Keratinocyte (primary cell): ENCODE measurements around the gene CTIF. TPM values are rescaled to one million over a fixed set of nuclear protein-coding genes. Genes with fewer than 3 reads are reported as not detected.

ENCODE experiments used
- DNase-seq: peaks from one replicate; pipeline ENCODE4 v3.0.0-alpha.2; 2011; ENCODE audit warnings: low read depth, missing footprints, low spot score
- FAIRE-seq: peaks from 2 replicates; lab custom pipeline; 2011; peaks lifted over from hg19 to GRCh38; lab: Jason Lieb, UNC
- H2AFZ ChIP-seq: 2 replicates; pipeline ENCODE4 v1.6.0; 2012; ENCODE audit warnings: low read length, control low read depth, inconsistent platforms; ENCODE audit not compliant: control insufficient read depth
- H3K27ac ChIP-seq: 2 replicates; pipeline ENCODE4 v1.5.1; 2011; ENCODE audit warnings: low read length; ENCODE audit not compliant: control insufficient read depth, insufficient read depth
- H3K27me3 ChIP-seq: 3 replicates; pipeline ENCODE4 v1.6.0; 2011; ENCODE audit warnings: low read length; ENCODE audit not compliant: control insufficient read depth, insufficient read depth; ENCODE audit errors: extremely low read depth
- H3K36me3 ChIP-seq, 2 experiments: 2 replicates in 1 of 2; 3 replicates in 1 of 2; pipeline ENCODE4 v1.5.1; 2011; ENCODE audit warnings: low read length in 2 of 2, mild to moderate bottlenecking in 1 of 2; ENCODE audit not compliant: control insufficient read depth in 2 of 2, insufficient read depth in 2 of 2; ENCODE audit errors: extremely low read depth in 1 of 2
- H3K4me1 ChIP-seq: 3 replicates; pipeline ENCODE4 v1.5.1; 2011; ENCODE audit warnings: low read length; ENCODE audit not compliant: control insufficient read depth, insufficient read depth; ENCODE audit errors: extremely low read depth
- H3K4me2 ChIP-seq: 3 replicates; pipeline ENCODE4 v1.6.0; 2011; ENCODE audit warnings: low read depth, low read length; ENCODE audit not compliant: control insufficient read depth, insufficient read depth; ENCODE audit errors: extremely low read depth
- H3K4me3 ChIP-seq, 3 experiments: fragments of 200-600 bp in 1 of 3; sonication (generic) in 1 of 3; 2 replicates in 2 of 3; 3 replicates in 1 of 3; pipeline ENCODE4 v1.5.1; 2011 to 2016; ENCODE audit warnings: low read length in 3 of 3, mild to moderate bottlenecking in 3 of 3, control low read depth in 2 of 3, inconsistent platforms in 1 of 3, low read depth in 1 of 3, mixed read lengths in 1 of 3, mixed run types in 1 of 3, moderate library complexity in 1 of 3; ENCODE audit not compliant: control insufficient read depth in 2 of 3, insufficient read depth in 2 of 3; ENCODE audit errors: extremely low read depth in 1 of 3
- H3K79me2 ChIP-seq: 2 replicates; pipeline ENCODE4 v1.6.0; 2012; ENCODE audit warnings: low read length; ENCODE audit not compliant: control insufficient read depth, insufficient read depth
- H3K9ac ChIP-seq: 3 replicates; pipeline ENCODE4 v1.6.0; 2011; ENCODE audit warnings: low read length; ENCODE audit not compliant: control insufficient read depth, insufficient read depth; ENCODE audit errors: extremely low read depth
- H3K9me1 ChIP-seq: 3 replicates; pipeline ENCODE4 v1.6.0; 2011; ENCODE audit warnings: low read length; ENCODE audit not compliant: control insufficient read depth, insufficient read depth; ENCODE audit errors: extremely low read depth
- H3K9me3 ChIP-seq: 2 replicates; pipeline ENCODE4 v1.5.1; 2012; ENCODE audit warnings: low read depth, low read length; ENCODE audit not compliant: control insufficient read depth
- H4K20me1 ChIP-seq: 3 replicates; pipeline ENCODE4 v1.6.0; 2011; ENCODE audit warnings: low read length; ENCODE audit not compliant: control insufficient read depth, insufficient read depth; ENCODE audit errors: extremely low read depth
- CTCF ChIP-seq, 3 experiments: IDR thresholded peaks in 1 of 3; conservative IDR thresholded peaks in 1 of 3; optimal IDR thresholded peaks in 1 of 3; 2 replicates in 2 of 3; 3 replicates in 1 of 3; pipeline versions ENCODE3 to v1.5.1; 2011; ENCODE audit warnings: low read length in 3 of 3, mild to moderate bottlenecking in 3 of 3, moderate library complexity in 2 of 3, control low read depth in 1 of 3, inconsistent platforms in 1 of 3; ENCODE audit not compliant: insufficient read depth in 2 of 3; ENCODE audit errors: extremely low read depth in 1 of 3
- EZH2 ChIP-seq: IDR thresholded peaks from one replicate; pipeline ENCODE4 v1.6.1; 2012; ENCODE audit warnings: inconsistent platforms, mild to moderate bottlenecking, low read length, moderate library complexity
- dilution Hi-C: fragments of 300-500 bp; cut with MboI; formaldehyde crosslinking; loops from one replicate; pipeline ENCODE4 v1.7.0; 2020; ENCODE audit warnings: low sequenced_read_pairs; ENCODE audit not compliant: extremely low pct_ligation_motif_present
- polyA plus RNA-seq, 5 experiments: library from polyadenylated mRNA; depleted of rRNA in 3 of 5; stranded (reverse) in 3 of 5; stranded (forward) in 1 of 5; unstranded in 1 of 5; fragments of >200 nt; gene quantifications; 1 replicate in 1 of 5; 2 replicates in 3 of 5; 3 replicates in 1 of 5; pipeline versions ENCODE4 v1.2.1 to v1.2.3, GENCODE V29; 2011 to 2012; ENCODE audit warnings: missing spikeins in 2 of 5, low read depth in 1 of 5, low replicate concordance in 1 of 5

CTIF gene
- polyA plus RNA-seq, 1 donor (not counting 4 experiments of a cell fraction or from before 2014, with no cell fraction given), result 15.0 TPM

GRCh38 chr18:48531908-48532307 lies 6.9 kb upstream of the CTIF start:
- dilution Hi-C loops, result no loop called here
- peaks cover 14% of the 10 kb centered on the region for H3K4me1 ChIP-seq
- no peaks in the 10 kb centered on the region for H3K9me3 ChIP-seq
- H4K20me1 ChIP-seq, result no peaks in the 10 kb centered on the region
- TF ChIP-seq CTCF (optimal IDR thresholded peaks at IDR 0.05 in 1 of 3, IDR thresholded peaks at IDR 0.05 in 1 of 3, conservative IDR thresholded peaks at IDR 0.05 in 1 of 3; ENCODE audit: extremely low read depth in 1 of 3, insufficient read depth in 2 of 3, low read length in 3 of 3) (no peak), EZH2 (no peak)
- H3K36me3 ChIP-seq, result no peaks in the 10 kb centered on the region
- no peak overlapping the region for H2AFZ ChIP-seq
- DNase-seq, result no peak
- H3K27ac ChIP-seq, result no peak overlapping the region
- no peaks in the 10 kb centered on the region for H3K9me1 ChIP-seq
- H3K27me3 ChIP-seq, result no peaks in the 10 kb centered on the region
- FAIRE-seq, result no peak
- H3K79me2 ChIP-seq, result no peaks in the 10 kb centered on the region
- H3K4me2 ChIP-seq, result no peak overlapping the region
- no peak overlapping the region for H3K4me3 ChIP-seq
- H3K9ac ChIP-seq, result no peak overlapping the region

GRCh38 chr18:48533340-48534070 lies 5.3 kb upstream of the CTIF start:
- Histone ChIP-seq H3K4me3 (no peak overlapping the region), H2AFZ (no peak overlapping the region), H3K79me2 (no peaks in the 10 kb centered on the region), H3K9ac (no peak overlapping the region), H3K9me1 (no peaks in the 10 kb centered on the region), H3K27me3 (no peaks in the 10 kb centered on the region), H4K20me1 (no peaks in the 10 kb centered on the region), H3K27ac (no peak overlapping the region), H3K4me2 (no peak overlapping the region), H3K9me3 (no peaks in the 10 kb centered on the region), H3K4me1 (peaks cover 16% of the 10 kb centered on the region), H3K36me3 (no peaks in the 10 kb centered on the region)
- dilution Hi-C loops, result no loop called here
- no peak for TF ChIP-seq CTCF (optimal IDR thresholded peaks at IDR 0.05 in 1 of 3, IDR thresholded peaks at IDR 0.05 in 1 of 3, conservative IDR thresholded peaks at IDR 0.05 in 1 of 3; ENCODE audit: extremely low read depth in 1 of 3, insufficient read depth in 2 of 3, low read length in 3 of 3)
- no peak for TF ChIP-seq EZH2
- FAIRE-seq (no peak), DNase-seq (no peak)
